Activated gamma-delta T cell treated with anti-CD3 and anti-CD28 coated beads, Interleukin-2, amount 50 U/mL, for 16 hours (primary cell): Measurements from ENCODE around the gene UNC13B.

Experiments
- DNase-seq: peaks from one replicate; pipeline ENCODE4 v3.0.0-alpha.2; 2020; ENCODE audit warnings: low read depth

UNC13B gene

DNA sequence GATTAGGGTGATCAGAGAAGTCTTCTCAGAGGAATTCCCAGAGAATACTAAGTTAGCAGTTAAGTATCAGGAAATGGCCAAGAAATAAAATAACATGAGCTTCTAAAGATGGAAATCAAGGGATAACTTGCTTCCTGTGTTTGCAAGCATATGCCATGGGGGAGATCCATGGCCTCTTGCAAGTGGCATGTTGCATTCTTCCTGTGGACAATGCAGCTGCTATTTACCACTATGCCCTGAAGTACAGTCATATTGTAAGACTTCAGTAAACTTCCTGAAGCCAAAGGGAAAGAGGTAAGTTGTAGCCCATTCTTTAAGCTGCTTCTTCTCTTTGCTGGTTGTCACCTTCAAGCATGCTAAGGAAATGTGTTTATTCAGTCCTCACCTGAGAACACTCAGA lies 173.4 kb downstream of the UNC13B start:
- no peak for DNase-seq

- no peak for DNase-seq
These were observed 176.3 kb downstream of the UNC13B start for GRCh38 chr9:35338086-35338485.

GRCh38 chr9:35338561-35339274 lies 176.9 kb downstream of the UNC13B start:
- DNase-seq: no peak

DNA sequence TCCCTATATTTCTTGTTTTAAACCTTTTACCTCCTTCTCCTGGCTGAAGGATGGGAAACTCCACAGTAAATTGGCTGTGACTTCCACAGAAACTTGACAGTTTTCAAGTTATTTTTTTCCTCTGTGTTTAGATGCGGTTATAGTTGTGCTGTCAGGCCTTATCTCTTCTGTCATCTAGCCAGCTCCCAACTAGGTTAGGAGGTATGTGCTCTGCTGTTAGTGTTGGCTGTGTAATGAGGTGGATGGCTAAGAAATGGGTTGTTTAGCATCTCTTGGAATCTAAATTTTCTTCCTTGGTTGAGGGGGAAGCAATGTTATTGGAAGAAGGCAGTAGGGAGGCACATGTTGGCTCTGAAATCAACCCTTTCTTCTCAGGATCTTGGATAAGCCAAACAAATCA lies 178.2 kb downstream of the UNC13B start:
- DNase-seq: no peak

DNA sequence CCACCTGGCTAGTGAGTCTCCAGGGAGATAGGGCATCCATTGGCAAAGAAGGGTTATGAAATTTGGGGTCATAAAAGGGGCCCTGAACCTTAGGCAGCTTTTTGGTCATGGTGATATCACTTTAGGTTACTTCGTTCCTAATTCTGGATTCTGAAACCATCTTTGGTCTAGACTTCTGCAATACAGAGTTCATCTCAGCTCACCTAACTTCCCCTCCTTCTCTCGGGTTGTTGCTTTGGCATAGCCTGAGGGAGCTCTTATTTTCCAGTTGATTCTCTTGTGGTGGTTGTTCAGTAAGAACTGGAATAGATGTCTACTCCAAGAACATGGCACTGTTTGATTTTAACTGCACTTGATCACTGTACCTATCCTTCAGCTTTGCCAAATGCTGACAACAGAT lies 179.2 kb downstream of the UNC13B start:
- DNase-seq: no peak

DNA sequence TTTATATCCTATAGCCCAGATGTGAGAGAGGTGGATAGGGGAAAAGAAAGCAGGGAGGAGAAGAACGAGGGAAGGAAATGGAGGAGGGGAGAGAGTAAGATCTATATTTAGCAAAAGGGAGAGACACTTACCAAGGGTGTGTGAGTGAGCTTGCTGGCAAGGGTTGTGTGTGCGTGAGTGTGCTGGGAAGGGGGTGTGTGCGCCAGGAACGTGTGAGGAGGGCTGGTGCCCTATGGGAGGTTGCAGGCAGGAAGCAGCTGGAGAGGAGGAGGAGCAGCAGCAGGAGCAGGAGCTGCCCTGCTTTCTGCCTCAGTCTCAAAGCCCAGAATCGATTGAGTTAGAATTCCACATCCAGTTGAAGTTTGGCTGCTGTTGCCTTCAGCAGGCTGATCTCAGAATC lies 179.8 kb downstream of the UNC13B start:
- no peak for DNase-seq

DNA sequence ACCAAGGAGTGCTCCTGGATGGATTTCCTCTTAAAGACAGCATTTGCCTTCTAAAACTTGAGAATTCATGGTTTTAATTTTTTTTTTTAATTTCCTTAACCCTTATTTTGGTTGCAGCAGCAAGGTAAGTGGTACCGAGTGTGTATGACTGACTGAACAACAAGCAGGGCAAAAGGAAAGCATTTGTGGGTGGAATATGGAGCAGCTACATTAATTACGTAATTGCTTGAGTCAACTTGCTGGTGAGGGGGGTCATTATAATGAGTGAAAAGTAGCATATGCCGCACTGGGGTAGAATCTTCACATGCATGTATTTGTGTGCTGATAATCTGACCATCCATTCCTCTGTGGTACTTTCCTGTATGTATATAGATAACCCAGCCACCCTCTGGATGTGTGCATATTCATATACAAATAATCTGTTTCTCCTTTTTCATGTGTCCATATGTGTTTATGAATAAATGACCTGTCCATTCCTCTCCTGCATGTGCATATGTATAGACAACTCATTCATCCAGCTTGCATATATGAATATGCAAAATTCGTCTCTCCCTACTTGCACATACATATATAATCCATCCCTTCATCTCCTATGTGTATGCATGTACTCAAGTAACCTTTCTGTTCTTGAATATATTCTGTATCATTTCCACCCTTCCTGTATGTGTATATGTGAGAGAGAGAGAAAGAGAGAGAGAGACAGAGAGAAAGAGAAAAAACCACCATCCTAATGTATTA lies 180.6 kb downstream of the UNC13B start:
- no peak for DNase-seq

- no peak for DNase-seq
These were observed 186.3 kb downstream of the UNC13B start for GRCh38 chr9:35348109-35348508.

DNA sequence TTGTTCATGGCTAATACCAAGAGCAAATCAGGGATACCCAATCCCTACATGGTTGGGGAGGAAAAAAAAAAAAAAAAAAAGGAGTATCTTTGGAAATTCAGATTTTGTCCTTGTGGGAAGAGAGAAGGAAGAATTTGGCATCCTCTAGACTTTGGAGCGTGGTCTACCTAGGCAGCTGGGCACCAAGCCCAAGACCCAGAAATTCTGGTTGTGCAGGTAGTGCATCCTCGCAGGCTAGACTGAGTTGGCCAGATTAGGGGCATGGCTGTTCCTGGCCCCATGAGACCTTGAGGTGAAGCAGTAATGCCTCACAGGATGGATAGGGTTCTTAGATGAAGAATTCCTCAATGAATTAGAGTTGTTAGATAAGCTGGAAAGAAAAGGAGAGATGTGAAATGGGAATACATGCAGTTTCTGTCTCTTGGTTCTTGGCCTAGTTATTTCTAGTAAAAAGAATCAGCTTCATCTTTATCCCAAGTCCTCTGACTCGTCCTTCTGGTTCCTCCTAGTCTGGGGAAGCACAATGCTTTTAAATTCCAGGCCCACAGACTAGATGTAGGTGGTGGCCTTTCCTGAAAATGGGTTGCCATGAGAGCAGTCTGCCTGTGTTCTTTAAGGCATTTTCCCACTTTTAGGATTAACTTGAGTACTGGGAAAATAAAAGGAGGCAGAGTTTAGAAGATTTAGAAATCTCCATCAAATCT lies 187.6 kb downstream of the UNC13B start:
- DNase-seq: no peak

DNA sequence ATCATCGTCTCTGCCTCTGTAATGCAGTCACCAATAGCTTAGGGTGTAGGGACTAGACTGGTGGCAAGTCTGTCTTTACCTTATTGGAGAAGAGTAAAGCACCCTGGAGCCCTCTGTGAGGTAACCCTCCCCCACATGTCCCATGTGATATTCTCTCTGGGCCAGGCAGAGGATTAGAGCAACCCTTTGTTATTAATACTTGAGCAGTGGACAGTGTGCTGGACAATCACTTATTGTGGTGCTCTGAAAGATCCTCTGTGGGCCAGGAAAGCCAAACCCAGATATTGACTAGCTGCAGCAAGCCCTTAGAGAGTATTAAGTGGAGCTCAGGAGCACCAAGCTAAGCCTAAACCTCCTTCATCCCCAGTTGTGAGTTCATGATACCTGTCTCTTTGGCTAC lies 188.4 kb downstream of the UNC13B start:
- no peak for DNase-seq

DNA sequence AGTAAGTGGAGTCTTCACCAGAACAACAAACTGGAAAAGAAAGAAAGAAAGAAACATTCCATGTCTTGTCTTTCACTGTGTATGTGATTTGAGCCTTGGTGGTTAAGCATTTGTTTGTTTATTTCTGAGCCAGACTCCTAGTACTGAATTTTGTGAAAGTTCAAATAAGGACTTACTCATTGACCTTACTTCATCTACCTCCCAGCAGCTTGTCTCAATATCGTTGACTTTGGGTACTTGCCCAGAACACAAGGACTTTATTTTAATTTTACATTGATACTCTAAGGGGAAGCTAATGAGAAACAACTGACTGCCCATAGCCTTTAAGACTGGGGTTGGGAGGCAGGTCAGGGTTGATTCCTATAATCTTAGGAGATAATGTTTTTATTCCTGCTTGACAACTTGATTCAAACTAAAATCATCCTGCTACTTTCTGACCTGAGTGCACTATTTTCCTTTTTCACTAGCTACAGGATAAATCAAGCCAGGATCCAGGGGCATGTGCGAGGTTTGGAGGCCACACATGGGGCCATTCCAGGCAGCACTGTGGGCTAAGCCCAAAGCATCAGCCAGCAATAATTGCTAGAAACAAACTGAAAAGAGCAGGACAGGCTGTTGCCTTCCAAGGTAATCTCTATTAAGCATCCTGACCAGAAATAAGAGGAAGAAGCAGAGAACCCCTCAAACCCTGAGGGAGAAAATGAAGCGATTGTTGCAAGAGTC lies 189.2 kb downstream of the UNC13B start:
- DNase-seq: no peak

- DNase-seq: no peak
These were observed 192.0 kb downstream of the UNC13B start for GRCh38 chr9:35353731-35354365.

DNA sequence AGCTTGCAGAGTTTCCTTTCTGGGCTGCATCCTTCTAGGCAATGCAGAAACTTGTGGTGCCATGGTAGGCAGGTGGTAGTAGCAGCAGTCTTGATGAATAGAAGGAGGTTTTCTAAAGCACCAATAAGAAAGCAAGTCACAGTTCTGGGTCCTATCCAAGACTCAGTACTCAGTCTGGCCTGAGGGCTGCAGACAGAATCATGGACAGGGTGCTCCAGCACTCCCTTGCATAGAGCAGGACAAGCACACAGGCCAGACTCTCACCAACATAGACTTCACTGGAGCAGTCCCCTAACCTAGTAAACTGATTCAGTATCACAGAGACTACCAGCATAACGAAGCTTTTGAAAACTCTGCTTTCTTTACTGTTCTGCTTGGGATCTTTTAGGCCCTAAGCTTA lies 194.1 kb downstream of the UNC13B start:
- DNase-seq: no peak

DNA sequence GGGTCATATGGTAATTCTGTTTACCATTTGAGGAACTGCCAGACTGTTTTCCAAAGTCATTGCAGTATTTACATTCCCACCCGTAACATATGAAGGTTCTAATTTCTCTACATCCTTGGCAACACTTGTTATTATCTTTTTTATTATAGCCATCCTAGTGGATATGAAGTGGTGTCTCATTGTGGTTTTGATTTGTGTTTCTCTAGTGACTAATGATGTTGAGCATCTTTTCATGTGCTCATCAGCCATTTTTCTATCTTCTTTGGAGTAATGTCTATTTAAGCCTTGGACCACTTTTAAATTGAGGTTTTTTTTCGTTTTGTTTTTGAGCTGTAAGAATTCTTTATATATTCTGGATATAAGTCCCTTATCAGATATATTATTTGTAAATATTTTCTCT lies 195.3 kb downstream of the UNC13B start:
- no peak for DNase-seq

DNA sequence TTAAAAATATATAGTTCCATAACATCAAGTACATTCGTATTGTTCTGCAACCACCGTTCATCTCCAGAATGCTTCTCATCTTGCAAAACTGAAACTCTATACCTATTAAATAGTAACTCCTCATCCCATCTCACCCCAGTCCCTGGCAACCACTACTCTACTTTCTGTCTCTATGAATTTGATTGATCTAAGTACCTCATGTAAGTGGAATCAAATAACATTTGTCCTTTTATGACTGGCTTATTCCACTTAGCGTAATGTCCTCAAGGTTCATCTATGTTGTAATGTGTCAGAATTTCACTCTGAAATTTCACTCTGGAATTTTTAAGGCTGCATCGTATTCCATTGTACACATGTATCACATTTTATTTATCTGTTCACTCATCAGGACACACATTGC lies 196.0 kb downstream of the UNC13B start:
- DNase-seq: no peak

- DNase-seq: no peak
These were observed 203.2 kb downstream of the UNC13B start for GRCh38 chr9:35364817-35365585.

- DNase-seq: no peak
These were observed 204.8 kb downstream of the UNC13B start for GRCh38 chr9:35366627-35367026.

DNA sequence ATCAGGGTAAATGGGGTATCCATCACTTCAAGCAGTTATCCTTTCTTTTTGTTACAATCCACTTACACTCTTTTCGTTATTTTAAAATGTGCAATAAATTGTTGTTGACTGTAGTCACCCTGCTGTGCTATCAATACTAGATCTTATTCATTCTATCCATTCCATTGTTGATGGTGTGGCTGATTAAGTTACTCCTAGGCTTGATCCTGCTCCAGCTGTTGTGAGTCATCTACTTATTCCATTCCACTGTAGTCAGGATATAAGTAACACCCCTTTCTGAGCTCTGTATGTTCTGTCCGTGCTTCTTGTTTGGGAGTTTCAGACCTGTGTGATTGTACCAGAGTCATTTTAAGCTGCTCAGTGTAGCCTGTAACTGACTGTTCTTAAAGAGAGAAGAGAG lies 205.6 kb downstream of the UNC13B start:
- DNase-seq: no peak

DNA sequence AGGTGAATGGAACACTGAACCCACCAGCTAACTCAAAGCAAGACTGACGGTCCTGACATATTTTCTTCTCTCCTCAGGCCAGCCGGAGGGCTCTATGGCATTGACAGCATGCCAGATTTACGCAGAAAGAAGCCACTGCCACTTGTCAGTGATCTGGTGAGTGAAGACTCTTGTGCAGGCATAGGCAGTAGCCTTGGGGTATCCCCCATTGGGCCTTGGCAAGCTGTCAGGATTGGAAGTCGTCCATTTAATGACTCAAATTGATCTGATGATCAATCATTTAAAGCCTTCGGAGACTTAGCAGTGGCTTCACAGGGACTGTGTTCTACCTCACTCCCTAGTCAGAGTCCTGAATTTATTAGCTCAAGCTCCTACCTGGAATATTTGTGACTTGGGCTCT lies 208.4 kb downstream of the UNC13B start:
- no peak for DNase-seq

- no peak for DNase-seq
These were observed 212.6 kb downstream of the UNC13B start for GRCh38 chr9:35374436-35374835.

DNA sequence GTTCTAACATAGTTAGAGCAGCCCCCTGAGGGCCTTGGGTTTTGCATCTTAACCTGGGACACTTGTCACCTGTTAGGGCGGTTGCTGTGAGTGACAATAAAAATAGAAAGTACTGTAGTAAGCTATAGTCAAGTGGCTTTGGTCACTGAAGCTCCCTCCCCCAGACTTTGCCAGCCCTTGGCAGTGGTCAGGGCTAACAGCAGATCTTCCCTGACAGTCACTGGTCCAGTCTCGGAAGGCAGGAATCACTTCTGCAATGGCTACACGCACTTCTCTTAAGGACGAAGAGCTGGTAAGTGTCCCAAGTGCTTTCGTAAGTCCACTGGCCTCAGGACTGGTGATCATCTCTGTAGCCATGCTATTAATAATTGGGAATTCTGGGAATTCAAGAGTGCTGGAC lies 213.1 kb downstream of the UNC13B start:
- no peak for DNase-seq
